ENCODE measurements around the gene NTF3.

The NTF3 gene

DNA sequence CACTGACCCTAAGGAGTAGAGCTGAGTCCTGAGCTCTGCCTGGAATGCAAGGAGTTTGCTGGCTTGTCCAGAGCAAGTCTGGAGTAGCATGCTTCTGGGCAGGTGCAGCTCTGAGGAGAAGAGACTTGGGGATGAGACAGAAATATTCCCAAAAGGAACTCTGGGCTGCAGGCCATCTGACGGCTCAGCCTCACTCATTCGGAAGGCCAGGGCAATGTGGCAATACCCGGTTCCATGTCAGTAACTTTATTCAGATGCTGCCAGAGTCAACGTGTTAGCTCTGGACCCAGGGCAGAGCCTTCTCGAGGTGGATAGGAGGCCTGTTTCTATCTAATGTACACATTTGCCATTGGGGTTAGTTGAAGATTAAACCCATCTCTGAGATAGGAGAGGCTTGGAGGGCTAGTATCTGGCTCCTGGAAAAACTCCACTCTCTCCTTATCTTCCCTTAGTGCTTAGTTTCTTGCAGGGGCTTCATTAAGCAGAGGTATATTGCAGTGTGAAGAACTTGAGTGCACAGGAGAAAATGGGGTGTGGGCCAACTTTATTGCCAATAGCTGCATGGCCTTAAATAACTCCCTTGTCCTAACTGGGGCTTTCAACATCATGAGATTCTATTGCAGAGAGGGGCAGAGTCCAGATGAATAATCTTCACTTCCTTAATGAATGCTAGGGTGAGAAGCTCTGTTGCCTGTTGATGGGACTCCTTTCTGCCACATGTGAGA lies 65.6 kb downstream of the NTF3 start:
- Histone ChIP-seq H3K4me3 (no peak overlapping the region), H3K4me1 (no peaks in the 10 kb centered on the region), H3K36me3 (no peaks in the 10 kb centered on the region), H3K4me2 (no peak overlapping the region), H4K20me1 (no peaks in the 10 kb centered on the region), H3K27me3 (no peaks in the 10 kb centered on the region), H3K9me3 (no peaks in the 10 kb centered on the region), H3K27ac (no peak overlapping the region), H3K9ac (no peak overlapping the region)
- TF ChIP-seq Cebpa-rat (IDR thresholded peaks at IDR 0.05), result no peak

DNA sequence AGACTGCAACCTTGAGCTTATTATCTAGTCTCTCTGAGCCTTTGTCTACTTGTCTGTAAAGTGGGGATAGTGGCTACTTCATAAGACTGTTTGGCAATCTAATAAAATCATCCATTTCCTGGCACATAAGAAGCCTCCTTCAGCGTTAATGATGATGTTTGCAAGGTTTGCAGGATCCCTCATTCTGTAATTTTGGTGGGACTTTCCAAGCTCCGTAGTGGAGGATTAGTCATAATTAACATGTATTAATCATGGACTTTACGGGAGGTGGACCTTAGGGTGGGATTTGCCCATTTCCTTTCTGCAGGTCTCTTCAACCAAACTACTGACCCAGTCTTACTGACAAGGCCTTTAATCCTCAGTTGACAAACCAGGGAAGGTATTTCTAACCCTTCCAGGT lies 66.2 kb downstream of the NTF3 start:
- TF ChIP-seq Cebpa-rat (IDR thresholded peaks at IDR 0.05), result no peak
- H3K9ac ChIP-seq, result no peak overlapping the region
- H3K4me1 ChIP-seq, result no peaks in the 10 kb centered on the region
- no peak overlapping the region for H3K27ac ChIP-seq
- no peaks in the 10 kb centered on the region for H3K27me3 ChIP-seq
- no peak overlapping the region for H3K4me2 ChIP-seq
- H3K4me3 ChIP-seq, result no peak overlapping the region
- H4K20me1 ChIP-seq, result no peaks in the 10 kb centered on the region
- H3K36me3 ChIP-seq, result no peaks in the 10 kb centered on the region
- no peaks in the 10 kb centered on the region for H3K9me3 ChIP-seq

DNA sequence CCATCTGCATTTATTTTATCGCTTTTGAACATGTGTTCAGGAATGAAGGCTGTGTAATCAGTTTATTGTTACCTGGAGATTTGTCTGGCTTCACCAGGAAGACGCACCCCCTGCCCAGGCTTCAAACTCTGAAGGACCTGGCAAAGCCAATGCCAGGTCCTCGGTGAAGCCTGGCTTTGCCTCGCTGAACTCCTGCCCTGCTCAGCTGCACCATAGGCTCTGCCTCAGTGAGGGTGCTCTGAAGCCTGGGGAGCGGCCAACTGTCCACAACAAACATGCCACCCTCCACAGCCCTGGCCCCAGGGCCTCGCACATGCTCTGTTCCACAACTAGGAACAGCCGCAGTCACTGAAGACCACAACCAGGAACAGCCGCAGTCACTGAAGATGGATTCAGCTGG lies 66.9 kb downstream of the NTF3 start:
- TF ChIP-seq Cebpa-rat (IDR thresholded peaks at IDR 0.05), result no peak
- no peak overlapping the region for H3K9ac ChIP-seq
- H3K4me2 ChIP-seq, result no peak overlapping the region
- H3K27me3 ChIP-seq, result no peaks in the 10 kb centered on the region
- no peaks in the 10 kb centered on the region for H4K20me1 ChIP-seq
- no peak overlapping the region for H3K4me3 ChIP-seq
- H3K27ac ChIP-seq, result no peak overlapping the region
- H3K36me3 ChIP-seq, result no peaks in the 10 kb centered on the region
- no peaks in the 10 kb centered on the region for H3K4me1 ChIP-seq
- H3K9me3 ChIP-seq, result no peaks in the 10 kb centered on the region

DNA sequence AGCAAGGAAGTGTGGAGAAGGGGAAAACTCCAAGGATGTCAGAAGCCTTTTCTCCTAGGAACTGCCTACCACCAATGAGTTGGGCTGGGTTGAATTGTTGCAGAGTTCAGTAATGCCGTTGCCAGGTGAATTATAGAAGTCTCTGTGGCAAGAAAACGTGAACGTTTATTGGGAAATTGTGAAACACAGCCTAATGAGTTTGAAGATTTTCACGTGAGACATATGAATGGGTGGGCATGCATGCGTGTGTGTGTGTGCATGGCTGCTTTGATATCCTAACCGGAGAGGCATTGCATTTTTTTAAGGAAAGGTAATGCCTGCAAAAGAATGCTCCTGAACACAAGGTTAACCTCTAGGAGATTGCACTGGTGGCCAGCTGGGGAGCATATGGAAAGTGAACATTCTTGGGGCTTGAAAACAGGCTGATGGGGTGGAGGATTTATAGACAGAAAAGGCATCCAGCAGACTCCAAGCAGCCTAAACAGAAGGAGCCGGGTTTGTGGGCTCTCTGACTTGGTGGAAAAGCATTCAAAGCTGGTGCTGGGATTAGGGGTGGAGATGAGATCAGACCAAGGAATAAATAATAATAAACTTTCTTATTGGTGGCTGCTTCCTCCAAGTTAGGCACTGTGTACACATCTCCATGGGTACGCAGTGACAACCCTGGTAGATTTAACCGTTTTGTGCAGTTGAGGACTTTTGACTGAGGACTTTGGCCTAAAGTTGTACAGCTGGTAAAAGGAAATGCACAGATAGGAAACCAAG lies 67.8 kb downstream of the NTF3 start:
- Histone ChIP-seq H3K4me1 (no peaks in the 10 kb centered on the region), H3K9me3 (no peaks in the 10 kb centered on the region), H3K36me3 (no peaks in the 10 kb centered on the region), H3K4me2 (no peak overlapping the region), H3K9ac (no peak overlapping the region), H3K27me3 (no peaks in the 10 kb centered on the region), H3K27ac (no peak overlapping the region), H4K20me1 (no peaks in the 10 kb centered on the region), H3K4me3 (no peak overlapping the region)
- TF ChIP-seq Cebpa-rat (IDR thresholded peaks at IDR 0.05), result no peak

DNA sequence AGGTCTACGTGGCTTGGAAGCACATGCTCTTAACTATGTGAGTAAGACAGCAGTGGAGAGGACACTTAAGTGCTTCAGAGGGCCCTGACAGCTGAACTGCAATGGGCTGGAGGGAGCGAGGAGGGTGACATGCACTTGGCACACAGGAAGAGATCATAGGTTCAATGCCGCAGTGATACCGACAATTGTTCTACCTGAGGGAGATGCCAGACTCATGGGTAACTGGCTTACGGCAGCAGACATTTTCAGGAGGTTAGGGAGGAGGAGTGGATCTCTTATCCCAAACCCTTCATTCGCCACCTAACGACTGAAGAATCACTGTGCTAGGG lies 68.4 kb downstream of the NTF3 start:
- H3K36me3 ChIP-seq, result no peaks in the 10 kb centered on the region
- H3K4me1 ChIP-seq, result no peaks in the 10 kb centered on the region
- no peak overlapping the region for H3K27ac ChIP-seq
- H4K20me1 ChIP-seq, result no peaks in the 10 kb centered on the region
- H3K27me3 ChIP-seq, result no peaks in the 10 kb centered on the region
- H3K9ac ChIP-seq, result no peak overlapping the region
- H3K4me2 ChIP-seq, result no peak overlapping the region
- H3K9me3 ChIP-seq, result no peaks in the 10 kb centered on the region
- H3K4me3 ChIP-seq, result no peak overlapping the region
- no peak for TF ChIP-seq Cebpa-rat (IDR thresholded peaks at IDR 0.05)

DNA sequence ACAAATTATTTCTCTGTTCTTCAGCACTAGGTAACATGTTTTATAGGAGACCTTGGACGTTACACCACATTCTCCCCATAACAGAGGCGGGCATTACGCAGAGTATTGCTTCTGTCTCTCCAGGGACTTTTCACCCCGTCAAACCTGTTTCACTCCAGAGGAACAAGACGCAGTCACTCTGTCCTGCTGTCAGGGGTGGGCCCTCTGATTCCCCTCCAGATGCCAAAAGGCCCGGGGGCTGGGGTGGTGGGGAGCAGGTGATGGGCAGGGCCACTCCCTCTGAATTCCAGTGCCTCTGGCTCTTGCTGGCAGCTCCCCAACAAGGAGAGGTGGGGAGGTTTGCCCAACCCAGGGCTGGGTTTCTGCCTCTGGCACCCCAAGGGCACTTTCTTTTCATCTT lies 71.9 kb downstream of the NTF3 start:
- Histone ChIP-seq H3K27me3 (no peaks in the 10 kb centered on the region), H3K4me2 (no peak overlapping the region)
- no peak for TF ChIP-seq Cebpa-rat (IDR thresholded peaks at IDR 0.05)

DNA sequence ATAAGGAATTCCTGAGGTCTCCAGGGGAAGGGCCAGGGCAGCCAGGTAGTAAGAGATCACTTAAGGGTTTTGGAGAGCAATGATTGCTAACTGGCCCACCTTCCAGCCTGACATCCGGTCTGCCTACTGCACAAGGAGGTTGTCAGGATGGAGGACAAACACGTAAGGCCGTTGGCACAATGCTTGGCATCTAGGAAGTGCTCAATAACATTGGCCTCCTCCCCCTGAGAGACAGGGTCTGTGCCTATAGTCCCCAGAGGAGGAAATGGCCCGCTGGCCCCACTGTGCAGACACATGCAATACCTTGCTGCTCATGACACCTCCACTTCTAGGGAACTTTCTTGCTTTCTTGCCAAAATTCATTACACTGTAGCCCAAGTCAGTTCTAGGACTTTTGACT lies 73.2 kb downstream of the NTF3 start:
- no peak for TF ChIP-seq Cebpa-rat (IDR thresholded peaks at IDR 0.05)
- Histone ChIP-seq H3K9me3 (no peaks in the 10 kb centered on the region), H3K4me2 (no peak overlapping the region), H4K20me1 (no peaks in the 10 kb centered on the region), H3K27ac (no peak overlapping the region), H3K36me3 (no peaks in the 10 kb centered on the region), H3K4me3 (no peak overlapping the region), H3K4me1 (peaks cover 8% of the 10 kb centered on the region; the same call in 1 of the 2 replicates), H3K9ac (no peak overlapping the region), H3K27me3 (no peaks in the 10 kb centered on the region)

More for the DNA sequence above, 71.9 kb downstream of the NTF3 start:
- H3K27ac ChIP-seq, result no peak overlapping the region
- peaks cover 8% of the 10 kb centered on the region; the same call in 1 of the 2 replicates for H3K4me1 ChIP-seq
- H3K4me3 ChIP-seq, result no peak overlapping the region
- H3K9me3 ChIP-seq, result no peaks in the 10 kb centered on the region
- no peak overlapping the region for H3K9ac ChIP-seq
- no peaks in the 10 kb centered on the region for H4K20me1 ChIP-seq
- no peaks in the 10 kb centered on the region for H3K36me3 ChIP-seq

DNA sequence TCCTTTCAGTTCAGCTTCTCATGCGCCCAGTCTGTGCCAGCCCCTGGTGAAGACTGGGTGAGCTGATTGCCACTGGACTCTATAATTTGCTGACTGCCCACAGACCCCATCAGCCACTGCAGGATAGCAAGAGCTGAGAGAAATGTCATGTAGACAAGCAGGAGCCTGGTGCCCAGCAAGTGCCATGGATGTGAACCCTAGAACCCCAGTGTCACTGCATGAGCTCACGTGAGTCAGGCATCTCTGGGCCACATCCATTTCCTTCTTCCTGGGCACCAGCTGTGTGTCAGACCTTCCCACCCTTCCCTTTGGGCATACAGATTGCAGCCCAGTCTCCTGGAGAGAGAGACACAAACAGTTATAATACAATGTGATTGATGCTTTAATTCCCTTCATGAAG lies 73.8 kb downstream of the NTF3 start:
- Histone ChIP-seq H3K9ac (no peak overlapping the region), H3K4me2 (no peak overlapping the region), H4K20me1 (no peaks in the 10 kb centered on the region), H3K27ac (no peak overlapping the region), H3K4me1 (peaks cover 8% of the 10 kb centered on the region; the same call in 1 of the 2 replicates), H3K36me3 (no peaks in the 10 kb centered on the region), H3K4me3 (no peak overlapping the region), H3K9me3 (no peaks in the 10 kb centered on the region), H3K27me3 (no peaks in the 10 kb centered on the region)
- TF ChIP-seq Cebpa-rat (IDR thresholded peaks at IDR 0.05), result no peak

DNA sequence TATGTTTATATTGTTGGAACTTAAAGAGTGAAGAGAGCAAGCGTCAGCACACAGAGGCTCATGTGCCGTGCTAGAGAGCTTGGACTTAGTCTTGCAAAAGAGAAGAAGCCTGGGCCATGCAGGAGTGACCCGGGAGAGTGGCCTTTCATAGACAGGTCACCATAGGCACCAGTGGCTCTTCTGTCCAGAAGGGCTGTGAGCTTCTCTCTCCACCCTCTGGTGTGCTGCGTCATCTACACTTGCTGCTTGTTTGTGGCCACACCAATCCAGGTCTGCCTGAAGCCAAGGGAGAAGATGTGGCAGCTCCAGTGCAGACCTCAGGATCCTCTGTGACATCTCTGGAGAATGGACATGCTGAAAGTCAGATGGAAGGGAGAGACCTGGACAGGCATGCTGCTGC lies 74.4 kb downstream of the NTF3 start:
- 0 out of 2 replicates have a peak overlapping the region, but pooled peaks have one; percentile 24 for H3K4me2 ChIP-seq
- no peak for TF ChIP-seq Cebpa-rat (IDR thresholded peaks at IDR 0.05)
- H3K4me3 ChIP-seq, result no peak overlapping the region
- H3K9me3 ChIP-seq, result no peaks in the 10 kb centered on the region
- no peaks in the 10 kb centered on the region for H4K20me1 ChIP-seq
- H3K4me1 ChIP-seq, result peaks cover 8% of the 10 kb centered on the region; the same call in 1 of the 2 replicates
- no peak overlapping the region for H3K27ac ChIP-seq
- H3K9ac ChIP-seq, result no peak overlapping the region
- no peaks in the 10 kb centered on the region for H3K27me3 ChIP-seq
- H3K36me3 ChIP-seq, result no peaks in the 10 kb centered on the region

DNA sequence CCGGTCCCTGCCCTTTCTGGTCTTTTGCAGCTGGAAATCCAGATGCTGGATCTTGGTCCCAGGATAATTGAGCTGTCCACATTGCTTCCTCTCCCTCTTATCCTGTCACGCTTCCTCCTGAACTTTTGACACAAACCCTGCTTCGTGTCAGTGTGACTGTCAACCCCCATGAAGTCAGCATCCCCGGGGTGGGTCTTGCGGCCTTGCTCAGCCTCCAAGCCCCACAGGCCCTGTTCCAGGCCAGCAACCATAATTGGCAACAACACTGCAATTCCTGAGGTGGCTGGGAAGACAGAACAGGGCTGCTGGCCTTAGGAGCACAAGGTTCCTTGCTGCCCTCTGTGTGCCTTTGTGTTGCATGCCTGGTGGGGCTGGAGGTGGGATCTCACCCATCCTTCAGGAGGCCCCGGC lies 74.9 kb downstream of the NTF3 start:
- H3K36me3 ChIP-seq, result no peaks in the 10 kb centered on the region
- no peaks in the 10 kb centered on the region for H4K20me1 ChIP-seq
- H3K27ac ChIP-seq, result no peak overlapping the region
- no peak for TF ChIP-seq Cebpa-rat (IDR thresholded peaks at IDR 0.05)
- H3K4me3 ChIP-seq, result no peak overlapping the region
- H3K27me3 ChIP-seq, result no peaks in the 10 kb centered on the region
- H3K4me1 ChIP-seq, result peaks cover 8% of the 10 kb centered on the region; the same call in 1 of the 2 replicates
- H3K9me3 ChIP-seq, result no peaks in the 10 kb centered on the region
- H3K9ac ChIP-seq, result no peak overlapping the region
- H3K4me2 ChIP-seq, result peak overlapping the region; percentile 24; the same call in 1 of the 2 replicates

Measured in BLaER1 (cell line).